Dedifferentiated amniotic fluid mesenchymal stem cell (primary cell): ENCODE data around the gene ZNF43.
"Not testable (repeated sequence)": the region's sequence is repeated elsewhere in the genome, so short reads cannot be mapped to it uniquely, and the experiment has no call there.

Source experiments
- DNase-seq: peaks from one replicate; pipeline ENCODE4 v3.0.0-alpha.2; 2016; ENCODE audit errors: extremely low spot score

Gene ZNF43

DNA sequence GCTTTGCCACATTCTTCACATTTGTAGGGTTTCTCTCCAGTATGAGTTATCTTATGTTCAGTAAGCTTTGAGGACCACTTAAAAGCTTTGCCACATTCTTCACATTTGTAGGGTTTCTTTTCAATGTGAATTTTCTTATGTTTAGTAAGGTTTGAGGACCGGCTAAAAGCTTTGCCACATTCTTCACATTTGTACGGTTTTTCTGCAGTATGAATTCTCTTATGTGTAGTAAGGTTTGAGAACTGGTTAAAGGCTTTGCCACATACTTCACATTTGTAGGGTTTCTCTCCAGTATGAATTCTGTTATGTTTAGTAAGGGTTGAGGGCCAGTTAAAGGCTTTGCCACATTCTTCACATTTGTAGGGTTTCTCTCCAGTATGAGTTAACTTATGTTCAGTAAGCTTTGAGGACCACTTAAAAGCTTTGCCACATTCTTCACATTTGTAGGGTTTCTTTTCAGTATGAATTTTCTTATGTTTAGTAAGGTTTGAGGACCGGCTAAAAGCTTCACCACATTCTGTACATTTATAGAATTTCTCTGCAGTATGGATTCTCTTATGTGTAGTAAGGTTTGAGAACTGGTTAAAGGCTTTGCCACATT, 27.5 kb downstream of the ZNF43 start:
- not testable (repeated sequence) for DNase-seq

GRCh38 chr19:21789466-21790085, 46.4 kb downstream of the ZNF43 start:
- no peak for DNase-seq

GRCh38 chr19:21786936-21787335, 49.0 kb downstream of the ZNF43 start:
- DNase-seq: no peak

GRCh38 chr19:21775792-21776191, 60.2 kb downstream of the ZNF43 start:
- not testable (repeated sequence) for DNase-seq

GRCh38 chr19:21767065-21767800, 68.7 kb downstream of the ZNF43 start, which contains the start of gene ZNF100:
TSS of gene ZNF100 (minus strand) at chr19:21767579. CDS start at chr19:21767429, 150 bp downstream.
- DNase-seq: peak; percentile 95

DNA sequence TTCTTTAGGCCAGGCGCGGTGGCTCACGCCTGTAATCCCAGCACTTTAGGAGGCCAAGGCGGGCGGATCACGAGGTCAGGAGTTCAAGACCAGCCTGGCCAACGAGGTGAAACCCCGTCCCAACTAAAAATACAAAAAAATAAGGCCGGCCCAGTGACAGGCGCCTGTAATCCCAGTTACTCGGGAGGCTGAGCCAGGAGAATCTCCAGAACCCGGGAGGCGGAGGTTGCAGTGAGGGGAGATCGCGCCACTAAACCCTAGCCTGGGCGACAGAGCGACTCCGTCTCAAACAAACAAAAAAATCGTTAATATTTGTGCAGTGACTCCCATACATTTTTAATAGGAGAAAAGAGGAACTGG, 69.3 kb downstream of the ZNF43 start:
- not testable (repeated sequence) for DNase-seq

DNA sequence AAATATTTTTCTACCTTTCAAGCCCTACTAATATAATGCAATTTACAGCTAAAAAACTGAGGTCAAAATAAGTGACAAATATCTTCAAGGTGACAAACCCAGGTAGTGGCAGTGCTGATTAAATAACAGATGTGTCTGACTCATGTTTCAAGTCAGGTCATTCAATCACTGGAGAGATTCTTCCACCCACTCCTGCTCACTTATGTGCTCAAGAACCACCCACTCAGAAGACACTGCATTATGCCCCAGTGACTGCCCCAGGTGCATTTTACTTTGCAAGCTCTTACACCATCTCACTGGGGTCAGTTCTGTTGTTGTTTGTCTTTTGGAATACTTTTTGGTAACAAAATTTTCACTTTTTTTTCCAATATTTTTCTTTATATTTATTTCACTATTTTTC, 70.8 kb downstream of the ZNF43 start:
- DNase-seq: no peak

- not testable (repeated sequence) for DNase-seq
Measured at GRCh38 chr19:21761547-21761946, 74.4 kb downstream of the ZNF43 start.

DNA sequence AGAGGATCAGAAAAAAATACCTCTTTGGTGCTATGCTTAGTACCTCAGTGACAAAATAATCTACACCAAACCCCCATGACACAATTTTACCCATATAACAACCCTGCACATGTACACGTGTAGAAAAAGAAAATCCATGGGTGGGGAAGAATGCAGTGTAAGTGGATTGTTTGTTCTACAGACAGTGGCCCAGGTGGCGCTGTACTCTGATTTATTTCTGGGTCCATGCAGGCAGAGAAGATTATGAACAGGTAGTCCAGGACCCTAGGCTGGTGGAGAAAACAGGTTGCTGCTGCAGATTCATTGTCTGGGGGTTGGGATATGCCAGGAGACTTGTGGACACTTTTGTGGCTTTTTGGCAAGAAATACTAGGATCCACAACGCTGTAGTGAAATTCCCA, 77.7 kb downstream of the ZNF43 start:
- no peak for DNase-seq

GRCh38 chr19:21755555-21755954, 80.4 kb downstream of the ZNF43 start:
- DNase-seq: not testable (repeated sequence)
